Brain microvascular endothelial cell (primary cell): ENCODE results near the gene COL27A1.

Source experiments
- DNase-seq: peaks from one replicate; pipeline ENCODE4 v3.0.0-alpha.2; 2020
- H3K27ac ChIP-seq: fragments of 250-450 bp; sonication (Bioruptor Pico); 2 replicates; pipeline ENCODE4 v1.5.1; 2020; ENCODE audit warnings: mild to moderate bottlenecking, moderate library complexity
- H3K27me3 ChIP-seq: fragments of 250-450 bp; sonication (Bioruptor Pico); replicated peaks from 2 replicates; pipeline ENCODE4 v1.5.1; 2020; ENCODE audit warnings: mild to moderate bottlenecking
- H3K36me3 ChIP-seq: fragments of 250-450 bp; sonication (Bioruptor Pico); replicated peaks from 2 replicates; pipeline ENCODE4 v1.5.1; 2020; ENCODE audit warnings: mild to moderate bottlenecking
- H3K4me3 ChIP-seq: 2 replicates; pipeline ENCODE4 v1.5.1; 2011; ENCODE audit warnings: low read depth, mild to moderate bottlenecking, control low read depth, low read length, moderate library complexity
- CTCF ChIP-seq: IDR thresholded peaks from 2 replicates; pipeline ENCODE4 v1.5.1; 2011; ENCODE audit warnings: low read depth, mild to moderate bottlenecking, moderate library complexity, low read length, control low read depth, inconsistent platforms; ENCODE audit errors: missing control alignments
- in situ Hi-C: cut with HindIII; loops from 2 replicates; pipeline ENCODE4 v1.10.0; 2017; ENCODE audit warnings: low sequenced_read_pairs, low pct_ligation_motif_present

Gene COL27A1

GRCh38 chr9:114141553-114142402, 13.6 kb upstream of the COL27A1 start:
- H3K27me3 ChIP-seq: peaks cover 26% of the 10 kb centered on the region
- DNase-seq: no peak
- H3K36me3 ChIP-seq: no peaks in the 10 kb centered on the region
- no peak for TF ChIP-seq CTCF
- in situ Hi-C loops: no loop called here
- H3K27ac ChIP-seq: no peak overlapping the region
- no peak overlapping the region for H3K4me3 ChIP-seq

- in situ Hi-C loops: no loop called here
- peaks cover 26% of the 10 kb centered on the region for H3K27me3 ChIP-seq
Measured at GRCh38 chr9:114143234-114143633, 12.1 kb upstream of the COL27A1 start.

GRCh38 chr9:114146735-114147134, 8.6 kb upstream of the COL27A1 start:
- H3K27ac ChIP-seq: no peak overlapping the region
- no peak for TF ChIP-seq CTCF
- in situ Hi-C loops: no loop called here
- no peak for DNase-seq
- no peak overlapping the region for H3K4me3 ChIP-seq
- peaks cover 13% of the 10 kb centered on the region for H3K27me3 ChIP-seq
- no peaks in the 10 kb centered on the region for H3K36me3 ChIP-seq

More at GRCh38 chr9:114143234-114143633, 12.1 kb upstream of the COL27A1 start:
- no peak for TF ChIP-seq CTCF
- no peak overlapping the region for H3K4me3 ChIP-seq
- H3K36me3 ChIP-seq: no peaks in the 10 kb centered on the region
- H3K27ac ChIP-seq: no peak overlapping the region
- DNase-seq: no peak

GRCh38 chr9:114149181-114149580, 6.2 kb upstream of the COL27A1 start:
- Histone ChIP-seq H3K27me3 (peaks cover 13% of the 10 kb centered on the region), H3K27ac (no peak overlapping the region), H3K36me3 (no peaks in the 10 kb centered on the region), H3K4me3 (no peak overlapping the region)
- DNase-seq: no peak
- in situ Hi-C loops: no loop called here
- no peak for TF ChIP-seq CTCF

GRCh38 chr9:114149765-114150340, 5.5 kb upstream of the COL27A1 start:
- peaks cover 18% of the 10 kb centered on the region for H3K27me3 ChIP-seq
- DNase-seq: no peak
- H3K4me3 ChIP-seq: no peak overlapping the region
- TF ChIP-seq CTCF: no peak
- no peaks in the 10 kb centered on the region for H3K36me3 ChIP-seq
- H3K27ac ChIP-seq: no peak overlapping the region
- in situ Hi-C loops: no loop called here
